Stimulated activated naive CD8-positive, alpha-beta T cell treated with anti-CD3 and anti-CD28 coated beads, Interleukin-15, amount 100 ng/mL, for 72 hours (primary cell): Measurements from ENCODE around the gene SLIT3.

ENCODE experiments used
- ATAC-seq: fragments of 150-1000 bp; cut with Tn5 transposase; 2 replicates; pipeline ENCODE4 v1.10.0; 2021; ENCODE audit warnings: mild to moderate bottlenecking, moderate library complexity
- DNase-seq, 2 donors: peaks; one replicate each; pipeline ENCODE4 v3.0.0; 2021 to 2022
- H3K27ac Mint-ChIP-seq, 2 donors: one replicate each; pipeline ENCODE4 v1.8.0; 2022; ENCODE audit warnings: mild to moderate bottlenecking in 2 of 2, mixed read lengths in 2 of 2, moderate library complexity in 2 of 2
- H3K27me3 Mint-ChIP-seq: one replicate; pipeline ENCODE4 v1.8.0; 2022; ENCODE audit warnings: mixed read lengths
- H3K4me1 Mint-ChIP-seq: one replicate; pipeline ENCODE4 v1.8.0; 2022; ENCODE audit warnings: mild to moderate bottlenecking, mixed read lengths
- H3K4me3 Mint-ChIP-seq, 2 donors: one replicate each; pipeline ENCODE4 v1.8.0; 2022; ENCODE audit warnings: mild to moderate bottlenecking in 2 of 2, mixed read lengths in 2 of 2, moderate library complexity in 1 of 2
- H3K9me3 Mint-ChIP-seq, 2 donors: one replicate each; pipeline ENCODE4 v1.8.0; 2022; ENCODE audit warnings: mixed read lengths in 2 of 2

Gene SLIT3

GRCh38 chr5:168837852-168838251, 463.1 kb downstream of the SLIT3 start:
- DNase-seq, result no peak
- peaks cover 50% of the 10 kb centered on the region for H3K4me1 Mint-ChIP-seq
- H3K27ac Mint-ChIP-seq, result peak overlapping the region; percentile 81 to 82
- no peak for ATAC-seq
- peaks cover 4 to 8% of the 10 kb centered on the region in 2 donors for H3K9me3 Mint-ChIP-seq
- no peak overlapping the region for H3K4me3 Mint-ChIP-seq
- H3K27me3 Mint-ChIP-seq, result peaks cover 33% of the 10 kb centered on the region

GRCh38 chr5:168836603-168837231, 464.2 kb downstream of the SLIT3 start:
- H3K9me3 Mint-ChIP-seq, result peaks cover 4 to 8% of the 10 kb centered on the region in 2 donors
- peak; percentile 90 for ATAC-seq
- H3K4me3 Mint-ChIP-seq, result peak overlapping the region; percentile 41 to 66
- peak overlapping the region; percentile 86 to 94 for H3K27ac Mint-ChIP-seq
- H3K4me1 Mint-ChIP-seq, result peaks cover 51% of the 10 kb centered on the region
- DNase-seq, result peak; percentile 8 to 30
- peaks cover 21% of the 10 kb centered on the region for H3K27me3 Mint-ChIP-seq

DNA sequence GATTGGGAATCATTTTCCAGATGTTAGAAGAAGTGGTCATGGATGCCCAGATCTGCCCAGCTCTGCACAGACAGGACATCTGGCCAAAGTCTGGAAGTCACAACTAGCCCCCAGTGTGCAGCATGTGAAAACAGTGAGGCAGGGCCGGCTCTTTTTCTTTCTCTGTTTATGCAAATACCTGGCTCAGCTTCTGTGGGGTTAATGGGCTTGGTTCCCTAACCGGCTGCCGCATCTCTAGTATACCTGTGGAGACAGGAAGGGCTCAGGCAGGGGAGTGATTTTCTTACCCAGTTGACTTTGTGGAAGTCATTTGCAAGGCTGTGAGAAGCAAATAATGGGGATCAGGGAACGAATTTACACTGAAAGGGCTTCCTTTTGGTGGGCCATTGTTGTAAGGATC, 467.0 kb downstream of the SLIT3 start:
- H3K4me3 Mint-ChIP-seq, result peak overlapping the region in 1 of 2 donors; percentile 29
- no peak for DNase-seq
- H3K27me3 Mint-ChIP-seq, result peaks cover 20% of the 10 kb centered on the region
- H3K9me3 Mint-ChIP-seq, result peaks cover 4 to 7% of the 10 kb centered on the region in 2 donors
- no peak overlapping the region for H3K27ac Mint-ChIP-seq
- H3K4me1 Mint-ChIP-seq, result peaks cover 59% of the 10 kb centered on the region
- ATAC-seq, result no peak

DNA sequence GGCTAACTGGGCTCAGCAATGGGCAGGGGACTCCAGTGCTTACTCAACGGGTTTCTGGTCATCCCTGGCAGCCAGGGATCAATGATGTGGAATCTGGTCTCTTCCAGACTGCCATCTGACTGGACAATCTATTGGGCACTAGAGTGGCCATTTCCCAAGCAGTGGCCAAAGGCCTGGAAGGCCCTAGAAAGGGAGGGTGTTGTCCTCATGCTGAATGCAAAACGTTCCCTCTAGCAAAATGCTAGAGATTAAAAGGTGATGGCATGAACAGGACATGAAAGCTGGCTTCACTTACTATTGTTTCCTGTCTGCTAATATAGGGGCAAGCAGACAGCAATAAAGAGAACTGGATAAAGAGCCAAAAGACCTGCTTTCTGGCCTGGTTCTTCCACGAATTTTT, 467.6 kb downstream of the SLIT3 start:
- Mint-ChIP-seq H3K27me3 (peaks cover 21% of the 10 kb centered on the region), H3K4me1 (peaks cover 54% of the 10 kb centered on the region), H3K27ac (no peak overlapping the region), H3K4me3 (peak overlapping the region in 1 of 2 donors; percentile 29), H3K9me3 (peaks cover 0 to 1% of the 10 kb centered on the region in 2 donors)
- DNase-seq (no peak), ATAC-seq (no peak)

DNA sequence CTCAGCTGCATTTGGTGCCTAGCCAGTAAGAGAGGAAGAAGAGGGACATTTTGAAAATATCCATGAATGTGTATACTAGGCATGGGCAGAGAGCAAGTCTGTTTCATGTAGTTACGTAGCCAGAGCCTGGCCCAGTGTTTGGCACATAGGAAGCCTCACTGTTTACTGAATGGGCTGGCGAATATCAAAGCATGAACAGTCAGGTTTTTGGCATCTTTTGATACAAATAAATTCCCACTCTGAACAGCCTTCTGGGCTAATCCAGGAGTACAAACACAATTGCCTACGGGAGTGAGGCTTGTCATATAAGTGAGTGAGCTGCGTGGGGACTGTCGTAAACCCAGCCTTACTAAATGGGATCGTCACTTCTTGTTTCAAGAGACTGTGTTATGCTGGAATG, 468.6 kb downstream of the SLIT3 start:
- no peaks in the 10 kb centered on the region for H3K9me3 Mint-ChIP-seq
- peaks cover 21% of the 10 kb centered on the region for H3K27me3 Mint-ChIP-seq
- H3K27ac Mint-ChIP-seq, result no peak overlapping the region
- H3K4me3 Mint-ChIP-seq, result no peak overlapping the region
- no peak for ATAC-seq
- H3K4me1 Mint-ChIP-seq, result peaks cover 43% of the 10 kb centered on the region
- DNase-seq, result no peak

DNA sequence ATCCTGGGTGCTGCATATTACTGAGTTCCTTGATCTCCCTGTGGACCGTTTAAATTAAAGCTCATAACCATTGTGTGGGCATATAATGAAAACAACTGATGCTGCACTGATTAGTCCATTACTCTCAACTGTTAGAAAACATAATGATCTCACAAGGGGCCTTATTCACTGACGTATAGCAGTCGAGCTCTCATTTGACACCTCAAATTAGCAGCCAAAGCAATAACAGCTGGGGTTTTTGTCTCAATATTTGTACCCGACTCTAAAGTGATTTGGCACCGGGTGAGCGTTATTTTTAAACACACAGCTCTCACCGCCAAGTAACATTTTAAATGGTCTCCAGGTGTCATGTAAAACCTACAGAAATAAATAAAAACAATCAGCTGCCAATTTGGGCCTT, 469.6 kb downstream of the SLIT3 start:
- Mint-ChIP-seq H3K9me3 (no peaks in the 10 kb centered on the region), H3K27ac (no peak overlapping the region)

GRCh38 chr5:168830833-168831232, 470.1 kb downstream of the SLIT3 start:
- peaks cover 28% of the 10 kb centered on the region for H3K4me1 Mint-ChIP-seq
- H3K9me3 Mint-ChIP-seq, result no peaks in the 10 kb centered on the region
- ATAC-seq (peak; percentile 34), DNase-seq (no peak)
- H3K27me3 Mint-ChIP-seq, result peaks cover 21% of the 10 kb centered on the region
- peak overlapping the region in 1 of 2 donors; percentile 43 for H3K27ac Mint-ChIP-seq
- H3K4me3 Mint-ChIP-seq, result no peak overlapping the region

More for the DNA sequence above, 469.6 kb downstream of the SLIT3 start:
- ATAC-seq, result no peak
- H3K4me3 Mint-ChIP-seq, result no peak overlapping the region
- DNase-seq, result no peak
- H3K4me1 Mint-ChIP-seq, result peaks cover 34% of the 10 kb centered on the region
- H3K27me3 Mint-ChIP-seq, result peaks cover 21% of the 10 kb centered on the region

DNA sequence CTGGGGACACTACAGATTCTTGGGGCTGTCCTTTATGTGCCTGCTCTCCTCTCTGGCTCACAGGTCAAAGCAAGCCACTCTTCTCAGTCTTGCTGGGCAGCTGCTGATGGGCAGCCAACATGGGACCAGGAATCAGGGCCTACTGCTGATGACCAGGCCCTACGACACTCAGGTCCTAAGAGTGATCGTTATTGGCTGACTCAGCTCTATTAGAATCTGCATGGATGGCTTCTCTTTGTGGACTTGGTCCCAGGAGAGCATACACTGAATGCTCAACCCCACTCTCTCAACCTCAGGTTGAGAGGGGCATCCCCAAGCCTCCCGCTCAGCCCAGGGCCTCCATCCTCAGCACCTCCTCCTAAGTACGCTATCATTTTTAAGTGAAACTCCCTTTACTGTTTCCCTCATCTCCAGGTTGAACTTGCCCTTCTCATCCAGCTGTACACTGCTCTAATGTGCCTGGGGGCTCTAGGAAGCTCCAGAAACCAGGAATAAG, 471.0 kb downstream of the SLIT3 start:
- peaks cover 21% of the 10 kb centered on the region for H3K27me3 Mint-ChIP-seq
- H3K27ac Mint-ChIP-seq, result no peak overlapping the region
- no peaks in the 10 kb centered on the region for H3K9me3 Mint-ChIP-seq
- H3K4me3 Mint-ChIP-seq, result no peak overlapping the region
- no peak for ATAC-seq
- H3K4me1 Mint-ChIP-seq, result peaks cover 26% of the 10 kb centered on the region
- no peak for DNase-seq

DNA sequence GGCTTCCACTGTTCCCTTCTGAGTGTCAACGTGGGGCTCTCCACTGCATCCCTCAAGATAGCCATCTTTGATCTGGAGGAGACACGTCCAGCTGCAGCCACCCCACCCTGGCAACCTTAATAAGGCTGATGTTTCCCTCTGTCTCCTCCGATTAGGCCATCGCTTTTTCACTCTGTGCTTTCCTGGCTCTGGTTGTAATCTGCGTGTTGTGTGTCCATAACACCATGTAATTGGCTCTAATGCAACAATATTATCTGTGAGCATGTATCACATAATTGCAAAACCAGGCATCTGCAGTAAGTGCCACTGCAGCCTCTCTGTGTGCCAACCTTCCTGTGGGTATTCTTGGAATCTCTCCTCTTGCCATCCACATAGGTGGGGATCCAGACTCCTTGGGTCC, 471.9 kb downstream of the SLIT3 start:
- no peak for ATAC-seq
- no peak overlapping the region for H3K4me3 Mint-ChIP-seq

DNA sequence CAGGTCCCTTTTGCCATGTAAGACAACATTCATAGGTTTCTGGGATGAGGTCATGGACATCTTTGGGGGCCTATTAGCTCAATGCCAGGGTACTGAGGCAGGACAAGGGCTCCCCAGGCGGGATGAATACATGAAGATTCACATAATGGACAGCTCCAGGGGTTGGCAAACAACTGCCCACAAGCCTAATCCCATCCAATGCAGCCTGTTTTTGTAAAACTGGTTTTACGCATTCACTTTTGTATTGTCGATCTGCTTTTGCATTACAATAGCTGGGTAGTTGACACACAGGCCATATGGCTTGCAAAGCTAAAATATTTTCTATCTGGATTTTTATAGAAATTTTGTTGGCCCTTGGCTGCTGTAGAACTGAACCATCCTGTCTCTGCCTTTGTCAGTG, 473.3 kb downstream of the SLIT3 start:
- no peak overlapping the region for H3K4me3 Mint-ChIP-seq
- H3K4me1 Mint-ChIP-seq, result peaks cover 17% of the 10 kb centered on the region
- H3K27ac Mint-ChIP-seq, result no peak overlapping the region
- ATAC-seq (no peak), DNase-seq (no peak)
- peaks cover 7% of the 10 kb centered on the region for H3K27me3 Mint-ChIP-seq
- no peaks in the 10 kb centered on the region for H3K9me3 Mint-ChIP-seq

More for the DNA sequence above, 471.9 kb downstream of the SLIT3 start:
- no peaks in the 10 kb centered on the region for H3K9me3 Mint-ChIP-seq
- peaks cover 17% of the 10 kb centered on the region for H3K27me3 Mint-ChIP-seq
- no peak for DNase-seq
- H3K27ac Mint-ChIP-seq, result no peak overlapping the region
- peaks cover 22% of the 10 kb centered on the region for H3K4me1 Mint-ChIP-seq

GRCh38 chr5:168826246-168826725, 474.7 kb downstream of the SLIT3 start:
- H3K27ac Mint-ChIP-seq, result no peak overlapping the region
- peaks cover 28% of the 10 kb centered on the region for H3K4me1 Mint-ChIP-seq
- H3K4me3 Mint-ChIP-seq, result no peak overlapping the region
- peaks cover 7% of the 10 kb centered on the region for H3K27me3 Mint-ChIP-seq
- H3K9me3 Mint-ChIP-seq, result no peaks in the 10 kb centered on the region
- DNase-seq (no peak), ATAC-seq (no peak)

- Mint-ChIP-seq H3K27me3 (peaks cover 16% of the 10 kb centered on the region), H3K4me1 (peaks cover 25% of the 10 kb centered on the region), H3K4me3 (peak overlapping the region; percentile 1 to 30), H3K27ac (peak overlapping the region; percentile 54 to 83), H3K9me3 (no peaks in the 10 kb centered on the region)
- ATAC-seq (peak; percentile 83), DNase-seq (peak in 1 of 2 donors; percentile 34)
Observed at GRCh38 chr5:168822745-168823281, 478.1 kb downstream of the SLIT3 start.

DNA sequence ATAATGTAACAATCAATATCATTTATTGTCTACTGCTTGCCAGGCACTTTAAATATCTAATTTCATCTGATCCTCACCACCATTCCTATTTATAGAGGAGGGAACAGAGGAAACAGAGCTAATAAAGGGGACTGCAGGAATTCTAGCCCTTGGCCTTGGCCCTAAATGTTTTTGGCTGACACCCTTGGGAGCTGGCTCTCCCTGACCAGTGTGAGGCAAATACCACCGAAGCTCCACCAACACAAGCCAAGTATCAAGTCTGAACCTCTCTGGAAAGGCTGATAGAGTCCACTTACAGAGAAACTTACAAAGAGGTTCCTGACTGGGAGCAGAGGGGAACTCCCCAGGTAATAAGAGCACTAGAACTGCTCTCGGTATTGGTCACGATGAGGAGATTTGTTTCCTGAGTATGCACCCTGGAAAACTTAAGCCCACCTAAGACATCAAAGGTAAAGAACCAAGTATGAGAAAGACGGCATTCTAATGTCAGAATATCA, 478.6 kb downstream of the SLIT3 start:
- Mint-ChIP-seq H3K4me3 (no peak overlapping the region), H3K27me3 (peaks cover 19% of the 10 kb centered on the region), H3K9me3 (no peaks in the 10 kb centered on the region), H3K27ac (peak overlapping the region; percentile 54 to 83), H3K4me1 (peaks cover 25% of the 10 kb centered on the region)
- DNase-seq (no peak), ATAC-seq (peak; percentile 52)

DNA sequence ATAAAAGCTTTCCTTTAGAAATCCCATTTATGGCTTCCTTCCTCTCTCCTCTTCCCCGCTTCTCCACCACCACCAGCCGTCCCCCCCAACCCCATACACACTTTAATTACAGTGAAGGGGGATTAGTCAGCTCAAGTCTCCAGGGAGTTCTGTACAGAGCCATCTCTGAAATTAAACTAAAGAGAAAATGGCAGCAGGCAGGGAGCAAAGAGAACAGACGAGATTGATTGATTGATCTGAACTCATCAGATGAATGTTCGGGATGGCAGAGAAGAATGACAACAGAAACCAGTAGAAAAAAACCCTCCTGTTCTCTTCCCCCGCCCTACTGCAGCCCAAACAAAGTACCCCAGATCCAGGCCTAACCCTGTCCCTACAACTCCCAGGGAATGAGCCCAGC, 480.1 kb downstream of the SLIT3 start:
- H3K4me3 Mint-ChIP-seq, result no peak overlapping the region
- H3K27ac Mint-ChIP-seq, result no peak overlapping the region
- ATAC-seq (no peak), DNase-seq (no peak)
- peaks cover 32% of the 10 kb centered on the region for H3K27me3 Mint-ChIP-seq
- no peaks in the 10 kb centered on the region for H3K9me3 Mint-ChIP-seq
- peaks cover 25% of the 10 kb centered on the region for H3K4me1 Mint-ChIP-seq

DNA sequence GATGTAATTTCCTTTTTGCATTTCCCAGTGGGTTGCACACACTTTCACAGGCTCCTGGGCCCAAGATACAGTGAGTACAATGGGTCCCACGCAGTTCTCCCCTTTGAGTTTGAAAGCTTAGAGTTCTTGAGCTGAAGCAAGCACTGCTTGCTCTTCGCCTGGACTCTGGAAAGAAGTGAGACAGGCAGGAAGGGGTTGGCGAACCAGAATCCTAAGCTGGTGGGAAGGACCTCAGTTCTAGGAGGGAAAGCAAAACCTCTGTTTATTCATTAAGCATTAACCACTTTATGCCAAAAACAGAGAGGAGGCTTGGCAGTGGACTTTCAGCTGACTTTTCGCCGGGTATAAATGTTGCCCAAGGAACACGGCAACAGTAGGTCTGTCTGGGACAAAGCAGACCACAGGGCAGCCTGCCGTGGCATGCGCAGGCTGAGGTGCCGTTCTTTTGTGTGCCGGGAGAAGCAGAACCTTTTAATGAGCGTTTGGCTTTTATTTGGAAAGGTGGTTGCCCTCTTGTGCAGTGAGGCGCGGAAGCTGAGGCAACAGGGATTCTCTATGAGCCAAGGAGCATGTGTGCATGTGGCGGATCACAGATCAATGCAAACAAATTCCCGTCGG, 481.8 kb downstream of the SLIT3 start:
- peaks cover 28% of the 10 kb centered on the region for H3K4me1 Mint-ChIP-seq
- H3K9me3 Mint-ChIP-seq, result no peaks in the 10 kb centered on the region
- peaks cover 39% of the 10 kb centered on the region for H3K27me3 Mint-ChIP-seq
- ATAC-seq, result no peak
- H3K4me3 Mint-ChIP-seq, result no peak overlapping the region
- peak overlapping the region in 1 of 2 donors; percentile 54 for H3K27ac Mint-ChIP-seq
- DNase-seq, result no peak

DNA sequence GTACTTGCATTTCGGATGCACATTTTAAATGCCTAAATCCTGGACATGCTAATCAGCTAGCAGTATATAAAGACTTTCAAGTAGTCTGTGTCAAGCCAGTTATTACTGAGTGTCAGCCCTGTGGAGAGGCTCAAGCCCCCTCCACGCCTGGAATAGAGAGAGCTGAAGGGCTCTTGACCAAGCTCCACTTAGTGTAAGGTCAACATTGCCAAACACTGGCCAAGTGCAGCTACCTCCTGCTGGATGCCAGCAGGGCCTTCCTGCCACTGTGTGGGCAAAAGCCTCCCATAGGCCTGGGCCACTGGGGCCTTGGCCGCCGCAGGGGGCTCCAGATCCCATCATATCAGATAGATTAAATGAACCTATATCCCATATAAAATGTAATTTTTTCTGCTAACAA, 482.4 kb downstream of the SLIT3 start:
- no peaks in the 10 kb centered on the region for H3K9me3 Mint-ChIP-seq
- peaks cover 39% of the 10 kb centered on the region for H3K27me3 Mint-ChIP-seq
- no peak for ATAC-seq
- no peak overlapping the region for H3K27ac Mint-ChIP-seq
- H3K4me1 Mint-ChIP-seq, result peaks cover 33% of the 10 kb centered on the region
- no peak for DNase-seq
- no peak overlapping the region for H3K4me3 Mint-ChIP-seq
